Left lung (tissue), 10 donors: ENCODE results near the gene GNAT3. TPM values are rescaled to one million over a fixed set of nuclear protein-coding genes. Genes with fewer than 3 reads are reported as not detected.

Source experiments
- ATAC-seq: fragments of 200-7000 bp; cut with Tn5 transposase; one replicate; pipeline ENCODE4 v1.9.1; 2020; ENCODE audit warnings: moderate library complexity
- DNase-seq, 4 donors: peaks; one replicate each; pipeline ENCODE4 v3.0.0-alpha.2; 2013 to 2020
- H3K27ac ChIP-seq, 2 donors: fragments of 200-600 bp; sonication (generic) in 1 of 2; one replicate each; pipeline versions ENCODE4 v1.5.0 to v1.8.0; 2020 to 2021
- H3K27me3 ChIP-seq, 2 donors: fragments of 200-600 bp; sonication (generic) in 1 of 2; one replicate each; pipeline versions ENCODE4 v1.5.0 to v1.8.0; 2020 to 2021
- H3K36me3 ChIP-seq, 2 donors: fragments of 200-600 bp; sonication (generic) in 1 of 2; one replicate each; pipeline versions ENCODE4 v1.5.0 to v1.8.0; 2020 to 2021
- H3K4me1 ChIP-seq, 2 donors: fragments of 200-600 bp; one replicate each; pipeline ENCODE4 v1.8.0; 2021
- H3K4me3 ChIP-seq, 2 donors: fragments of 200-600 bp; sonication (generic) in 1 of 2; one replicate each; pipeline versions ENCODE4 v1.5.0 to v1.8.0; 2020 to 2021; ENCODE audit warnings: mild to moderate bottlenecking in 1 of 2
- H3K9me3 ChIP-seq, 2 donors: fragments of 200-600 bp; sonication (generic) in 1 of 2; one replicate each; pipeline versions ENCODE4 v1.5.0 to v1.8.0; 2020 to 2021
- CTCF ChIP-seq, 2 donors: fragments of 200-600 bp; sonication (generic) in 1 of 2; IDR thresholded peaks; one replicate each; pipeline versions ENCODE4 v1.5.0 to v1.8.0; 2021; ENCODE audit warnings: antibody characterized with exemption in 2 of 2
- intact Hi-C, 2 donors: fragments of 100-400 bp; cut with DNase I; formaldehyde crosslinking; loops; one replicate each; pipeline versions ENCODE4 v1.11.2 to v1.14.2; 2022
- polyA plus RNA-seq, 6 donors: library from polyadenylated mRNA; unstranded; fragments of 120-200 nt; gene quantifications; one replicate each; pipeline ENCODE4 v1.2.1, GENCODE V29; 2013; ENCODE audit not compliant: insufficient read length in 6 of 6
- total RNA-seq, 2 donors: library from RNA; stranded (reverse); fragmentation: NEBNext Ultra II Directional; extraction: Animal tissue kit (Norgen Biotek cat#: 25700); gene quantifications; one replicate each; pipeline ENCODE4 v1.2.1, GENCODE V29; 2021
- donor health status: DM: no; HTN: yes; CAD: no.
- donor health status: DM: no; HTN: no; CAD: no.

Gene GNAT3
- total and polyA plus RNA-seq, 8 donors = not detected

- H3K9me3 ChIP-seq = no peaks in the 10 kb centered on the region
- H3K27ac ChIP-seq = peak overlapping the region in 1 of 2 donors; percentile 2
- no peak for TF ChIP-seq CTCF (IDR thresholded peaks at IDR 0.05)
- no peaks in the 10 kb centered on the region for H3K27me3 ChIP-seq
- H3K4me1 ChIP-seq = peaks cover 7 to 14% of the 10 kb centered on the region in 2 donors
- no peak overlapping the region for H3K4me3 ChIP-seq
- DNase-seq (no peak), ATAC-seq (peak; percentile 56)
- intact Hi-C loops = no loop called here
- H3K36me3 ChIP-seq = no peaks in the 10 kb centered on the region
Observed at GRCh38 chr7:80515298-80515697, 3.4 kb upstream of the GNAT3 start.

DNA sequence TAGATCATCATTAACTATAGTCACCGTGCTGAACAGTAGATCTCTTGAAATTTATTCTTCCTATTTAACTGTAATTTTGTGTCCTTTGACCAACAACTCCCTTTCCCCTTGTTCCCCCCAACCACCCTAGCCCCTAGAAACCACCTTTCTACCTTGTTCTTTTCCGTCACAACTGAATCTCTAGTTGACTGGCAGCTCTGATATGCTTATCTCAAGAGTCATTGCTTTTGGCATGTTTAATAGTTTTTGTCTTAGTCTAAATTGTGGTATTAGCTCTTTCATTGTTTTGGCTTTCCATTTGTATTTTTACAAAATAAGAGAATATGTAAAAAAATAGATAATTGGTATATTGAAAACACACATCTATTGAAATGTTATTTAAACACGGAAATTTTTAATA lies 1.8 kb downstream of the GNAT3 start:
- intact Hi-C loops = no loop called here
- no peaks in the 10 kb centered on the region for H3K4me1 ChIP-seq
- TF ChIP-seq CTCF (IDR thresholded peaks at IDR 0.05) = no peak
- DNase-seq = no peak
- no peak overlapping the region for H3K4me3 ChIP-seq
- no peaks in the 10 kb centered on the region for H3K9me3 ChIP-seq
- H3K27ac ChIP-seq = no peak overlapping the region
- H3K27me3 ChIP-seq = no peaks in the 10 kb centered on the region
- H3K36me3 ChIP-seq = no peaks in the 10 kb centered on the region
- no peak for ATAC-seq

- no peaks in the 10 kb centered on the region for H3K27me3 ChIP-seq
- no peaks in the 10 kb centered on the region for H3K9me3 ChIP-seq
- intact Hi-C loops = no loop called here
- H3K4me1 ChIP-seq = no peaks in the 10 kb centered on the region
- TF ChIP-seq CTCF (IDR thresholded peaks at IDR 0.05) = no peak
- no peak overlapping the region for H3K27ac ChIP-seq
- no peaks in the 10 kb centered on the region for H3K36me3 ChIP-seq
- H3K4me3 ChIP-seq = no peak overlapping the region
- DNase-seq = no peak
- no peak for ATAC-seq
Observed at GRCh38 chr7:80508440-80508839, 3.4 kb downstream of the GNAT3 start.

DNA sequence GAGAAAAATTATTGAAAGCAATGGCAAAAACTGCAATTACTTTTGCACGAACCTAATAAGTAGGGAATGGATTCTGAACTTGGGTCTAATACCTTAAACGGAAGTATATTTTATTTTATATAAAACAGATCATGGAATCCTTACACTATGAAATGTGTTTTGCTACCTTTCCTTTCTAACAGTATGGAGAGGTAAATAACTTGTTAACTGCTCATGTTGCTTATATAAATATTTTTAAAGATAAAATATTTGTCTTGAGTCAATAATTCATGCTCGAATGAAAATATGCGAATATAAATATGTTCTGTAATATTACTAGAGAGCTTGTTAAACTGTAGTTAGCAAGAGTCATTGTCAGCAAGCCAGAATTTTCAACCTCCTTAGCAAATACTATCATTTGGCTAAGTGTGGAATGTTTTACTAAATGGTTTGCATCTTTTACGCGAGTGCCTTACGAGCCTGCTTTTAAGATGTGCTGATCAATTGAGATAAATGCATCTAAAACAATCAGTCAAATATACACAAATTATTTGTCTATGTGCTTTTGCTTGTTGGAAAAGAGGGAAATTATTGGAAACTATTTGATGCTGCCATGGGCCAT lies 5.9 kb downstream of the GNAT3 start:
- no peak overlapping the region for H3K4me3 ChIP-seq
- ATAC-seq (no peak), DNase-seq (no peak)
- no peaks in the 10 kb centered on the region for H3K27me3 ChIP-seq
- no peaks in the 10 kb centered on the region for H3K4me1 ChIP-seq
- intact Hi-C loops = no loop called here
- no peaks in the 10 kb centered on the region for H3K9me3 ChIP-seq
- TF ChIP-seq CTCF (IDR thresholded peaks at IDR 0.05) = no peak
- H3K27ac ChIP-seq = no peak overlapping the region
- no peaks in the 10 kb centered on the region for H3K36me3 ChIP-seq

DNA sequence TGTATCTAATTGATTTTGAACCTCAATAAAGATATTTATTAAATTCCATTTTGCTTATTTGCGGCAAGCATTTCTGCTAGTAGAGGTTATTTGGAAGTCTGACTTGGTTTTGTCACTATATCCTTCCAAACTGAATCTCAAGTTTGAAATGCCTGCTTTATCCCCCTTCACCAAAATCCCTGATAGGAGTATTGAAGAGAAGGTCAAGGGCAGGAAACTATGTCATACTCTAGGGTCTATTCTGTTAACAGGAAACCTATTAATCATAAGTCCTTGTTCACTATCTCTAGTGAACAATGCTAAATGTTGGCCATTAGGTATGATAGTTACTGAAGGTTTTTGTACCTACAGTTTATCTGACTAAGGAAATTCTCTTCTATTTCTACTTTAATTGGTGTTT lies 11.5 kb downstream of the GNAT3 start:
- peaks cover 0 to 11% of the 10 kb centered on the region in 2 donors for H3K4me1 ChIP-seq
- H3K4me3 ChIP-seq = no peak overlapping the region
- H3K9me3 ChIP-seq = no peaks in the 10 kb centered on the region
- intact Hi-C loops = no loop called here
- no peaks in the 10 kb centered on the region for H3K36me3 ChIP-seq
- H3K27me3 ChIP-seq = no peaks in the 10 kb centered on the region
- ATAC-seq (no peak), DNase-seq (no peak)
- TF ChIP-seq CTCF (IDR thresholded peaks at IDR 0.05) = no peak
- H3K27ac ChIP-seq = peak overlapping the region; percentile 3 to 71
